NCI-H1105 (cell line): ENCODE data around the gene MYO9B.

Experiments
- DNase-seq: peaks from one replicate; lab custom pipeline; 2025; lab: John Stamatoyannopoulos, UW

Gene MYO9B

DNA sequence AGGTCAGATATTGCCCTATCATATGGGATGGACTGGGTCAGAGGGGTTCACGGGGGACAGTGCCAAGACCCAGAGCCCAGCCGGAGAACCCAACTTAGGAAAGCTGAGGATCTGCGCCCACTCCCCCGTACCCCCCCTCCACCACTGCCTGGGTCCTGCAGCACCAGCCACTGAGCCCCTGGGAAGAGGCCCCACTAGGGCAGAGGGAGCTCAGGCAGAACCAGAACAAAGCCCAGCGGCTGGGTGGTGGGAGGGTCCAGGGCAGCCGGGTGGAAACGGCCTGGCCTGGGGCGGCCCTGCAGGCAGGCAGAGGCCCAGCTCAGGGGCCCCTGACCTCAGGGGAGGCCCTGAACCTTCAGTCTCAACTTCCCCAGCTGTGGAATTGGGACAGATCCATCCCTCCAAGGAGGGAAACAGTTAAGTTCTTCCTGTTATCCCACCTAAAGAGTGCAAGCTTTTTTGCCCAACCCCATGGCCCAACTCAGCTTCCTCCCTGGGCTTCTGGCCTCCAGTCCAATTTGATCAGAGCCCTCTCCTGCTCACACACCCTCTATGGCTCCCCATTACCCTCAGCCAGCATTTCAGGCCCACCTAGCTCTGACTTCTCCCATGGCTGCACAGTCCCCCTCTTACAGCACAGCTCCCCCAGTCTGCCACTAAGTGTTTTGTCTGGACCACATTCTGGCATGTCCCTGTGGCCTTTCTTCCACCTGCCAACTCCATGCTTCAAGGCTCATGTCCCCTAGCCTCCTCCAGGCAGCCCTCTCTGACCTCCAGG lies 167.0 kb downstream of the MYO9B start:
- DNase-seq = no peak

GRCh38 chr19:17243211-17243829 lies 167.7 kb downstream of the MYO9B start:
- no peak for DNase-seq

- no peak for DNase-seq
Observed at GRCh38 chr19:17243830-17244617, 168.4 kb downstream of the MYO9B start.

GRCh38 chr19:17244618-17245534 lies 169.3 kb downstream of the MYO9B start:
- peak; percentile 9 for DNase-seq

DNA sequence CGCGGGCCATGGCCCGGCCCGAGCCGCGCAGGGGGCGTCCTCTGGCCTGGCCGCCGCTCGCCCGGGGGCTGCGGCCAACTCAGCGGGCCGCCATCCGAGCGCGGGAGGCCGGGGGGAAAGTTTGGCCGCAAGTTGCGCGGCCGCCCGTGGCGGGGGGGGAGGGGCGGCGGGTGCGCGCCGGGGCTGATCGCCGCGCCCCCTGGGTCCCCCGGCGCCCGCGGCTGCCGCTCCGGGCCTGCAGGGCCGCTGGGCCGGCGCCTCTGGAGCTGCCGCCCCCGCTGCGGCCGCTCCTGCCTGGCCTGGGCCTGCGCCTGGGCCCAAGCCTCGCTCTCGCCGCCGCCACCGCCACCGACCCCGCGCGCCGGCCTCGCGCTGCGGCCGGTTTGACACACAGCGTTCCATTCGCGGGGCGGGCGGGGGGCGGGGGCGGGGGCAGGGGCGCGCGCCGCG lies 170.0 kb downstream of the MYO9B start, which contains the start of gene NR2F6:
NR2F6 (minus strand) TSS at position 385 of the 450 bp plus-strand sequence. CDS start 699 bp downstream, outside the sequence.
- DNase-seq = no peak

DNA sequence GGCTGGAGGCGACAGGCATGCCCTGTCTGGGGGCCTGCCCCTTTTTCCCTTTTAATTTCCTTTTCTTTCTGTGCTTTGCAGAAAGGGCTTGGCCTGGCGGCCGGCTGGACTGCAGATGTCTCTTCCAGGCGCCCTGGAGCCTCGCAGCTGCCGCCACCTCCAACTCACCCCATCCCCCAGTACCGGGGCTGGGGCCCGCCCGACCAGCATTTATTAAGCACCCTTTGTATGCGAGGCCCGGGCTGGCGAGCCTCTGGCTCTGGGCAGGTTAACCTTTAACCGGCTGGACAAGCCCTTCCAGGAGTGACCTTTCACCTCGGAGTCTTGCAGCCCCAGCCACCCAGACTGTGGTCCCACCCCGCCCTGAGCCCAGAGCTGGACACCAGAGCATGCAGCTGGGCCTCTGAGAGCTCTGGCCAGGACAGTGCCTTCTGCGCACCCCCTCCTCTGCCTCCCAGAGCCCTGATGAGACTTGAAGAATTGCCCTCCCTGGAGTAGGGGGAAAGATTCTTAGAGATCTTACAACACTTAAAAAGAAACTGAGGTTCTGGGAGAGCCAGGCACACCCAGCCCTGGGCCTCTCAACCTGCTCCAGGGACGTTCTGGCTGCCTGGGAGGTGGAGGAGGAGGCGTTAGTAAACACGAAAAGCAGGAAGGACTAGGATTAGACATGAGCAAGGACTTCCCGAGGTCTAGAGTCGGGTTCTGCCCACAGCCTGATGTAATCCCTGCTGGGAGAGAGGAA lies 171.3 kb downstream of the MYO9B start:
- no peak for DNase-seq

GRCh38 chr19:17248011-17248776 lies 172.6 kb downstream of the MYO9B start:
- DNase-seq = peak; percentile 15

- DNase-seq = no peak
Observed at GRCh38 chr19:17249887-17250548, 174.4 kb downstream of the MYO9B start.

GRCh38 chr19:17254636-17255035 lies 179.1 kb downstream of the MYO9B start:
- no peak for DNase-seq

- DNase-seq = no peak
Observed at GRCh38 chr19:17255150-17255621, 179.6 kb downstream of the MYO9B start.

GRCh38 chr19:17256130-17256529 lies 180.6 kb downstream of the MYO9B start:
- no peak for DNase-seq

- DNase-seq = no peak
Observed at GRCh38 chr19:17259118-17259780, 183.7 kb downstream of the MYO9B start.

- DNase-seq = no peak
Observed at GRCh38 chr19:17259934-17260333, 184.4 kb downstream of the MYO9B start.

DNA sequence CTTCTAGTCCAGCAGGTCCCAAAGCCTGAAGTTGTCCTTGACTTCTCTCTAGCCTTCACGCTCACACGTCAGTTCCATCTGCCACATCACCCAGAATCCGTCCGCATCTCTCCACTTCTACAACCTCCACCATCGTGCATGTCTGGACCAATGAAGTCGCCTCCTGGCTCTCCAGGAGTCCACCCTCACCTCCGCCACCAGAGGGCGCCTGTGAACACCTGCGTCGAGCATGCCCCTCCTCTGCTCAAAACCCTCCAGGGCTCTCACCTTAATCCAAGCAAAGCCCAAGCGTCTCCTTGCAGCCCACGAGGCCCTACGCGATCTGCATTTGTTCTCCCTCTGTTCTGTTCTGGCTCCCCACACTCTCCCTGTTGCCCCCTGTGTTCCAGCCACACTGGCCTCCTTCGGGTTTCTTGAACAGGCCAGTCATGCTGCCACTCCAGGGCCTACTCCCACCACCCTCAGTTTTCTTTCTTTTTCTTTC lies 185.3 kb downstream of the MYO9B start:
- DNase-seq = peak; percentile 88

- no peak for DNase-seq
Observed at GRCh38 chr19:17262557-17262956, 187.0 kb downstream of the MYO9B start.
